ENCODE data around the gene BICDL2. TPM values are rescaled to one million over a fixed set of nuclear protein-coding genes. Genes with fewer than 3 reads are reported as not detected.

Gene BICDL2
- total and polyA plus RNA-seq, 8 donors: 48.9 to 325 (median 71.9) TPM

GRCh38 chr16:3013491-3013951 lies 23.2 kb downstream of the BICDL2 start:
- peaks cover 13 to 31% (median 20%) of the 10 kb centered on the region in 3 donors for H3K4me1 ChIP-seq
- H3K27me3 ChIP-seq: no peaks in the 10 kb centered on the region
- peak overlapping the region in 2 of 4 donors; percentile 55 to 70 for H3K27ac ChIP-seq
- intact Hi-C loops (cut with DNase I): no loop called here
- no peaks in the 10 kb centered on the region for H3K9me3 ChIP-seq
- FAIRE-seq: no peak
- no peak for DNase-seq
- 76 to 77% methylated on average over 27 of the region's 27 CpGs for WGBS, 2 donors
- no peaks in the 10 kb centered on the region for H3K36me3 ChIP-seq
- TF ChIP-seq, protein P1, sequence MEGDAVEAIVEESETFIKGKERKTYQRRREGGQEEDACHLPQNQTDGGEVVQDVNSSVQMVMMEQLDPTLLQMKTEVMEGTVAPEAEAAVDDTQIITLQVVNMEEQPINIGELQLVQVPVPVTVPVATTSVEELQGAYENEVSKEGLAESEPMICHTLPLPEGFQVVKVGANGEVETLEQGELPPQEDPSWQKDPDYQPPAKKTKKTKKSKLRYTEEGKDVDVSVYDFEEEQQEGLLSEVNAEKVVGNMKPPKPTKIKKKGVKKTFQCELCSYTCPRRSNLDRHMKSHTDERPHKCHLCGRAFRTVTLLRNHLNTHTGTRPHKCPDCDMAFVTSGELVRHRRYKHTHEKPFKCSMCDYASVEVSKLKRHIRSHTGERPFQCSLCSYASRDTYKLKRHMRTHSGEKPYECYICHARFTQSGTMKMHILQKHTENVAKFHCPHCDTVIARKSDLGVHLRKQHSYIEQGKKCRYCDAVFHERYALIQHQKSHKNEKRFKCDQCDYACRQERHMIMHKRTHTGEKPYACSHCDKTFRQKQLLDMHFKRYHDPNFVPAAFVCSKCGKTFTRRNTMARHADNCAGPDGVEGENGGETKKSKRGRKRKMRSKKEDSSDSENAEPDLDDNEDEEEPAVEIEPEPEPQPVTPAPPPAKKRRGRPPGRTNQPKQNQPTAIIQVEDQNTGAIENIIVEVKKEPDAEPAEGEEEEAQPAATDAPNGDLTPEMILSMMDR (IDR thresholded peaks at IDR 0.05): no peak
- ATAC-seq: no peak
- no peak overlapping the region for H3K4me3 ChIP-seq

DNA sequence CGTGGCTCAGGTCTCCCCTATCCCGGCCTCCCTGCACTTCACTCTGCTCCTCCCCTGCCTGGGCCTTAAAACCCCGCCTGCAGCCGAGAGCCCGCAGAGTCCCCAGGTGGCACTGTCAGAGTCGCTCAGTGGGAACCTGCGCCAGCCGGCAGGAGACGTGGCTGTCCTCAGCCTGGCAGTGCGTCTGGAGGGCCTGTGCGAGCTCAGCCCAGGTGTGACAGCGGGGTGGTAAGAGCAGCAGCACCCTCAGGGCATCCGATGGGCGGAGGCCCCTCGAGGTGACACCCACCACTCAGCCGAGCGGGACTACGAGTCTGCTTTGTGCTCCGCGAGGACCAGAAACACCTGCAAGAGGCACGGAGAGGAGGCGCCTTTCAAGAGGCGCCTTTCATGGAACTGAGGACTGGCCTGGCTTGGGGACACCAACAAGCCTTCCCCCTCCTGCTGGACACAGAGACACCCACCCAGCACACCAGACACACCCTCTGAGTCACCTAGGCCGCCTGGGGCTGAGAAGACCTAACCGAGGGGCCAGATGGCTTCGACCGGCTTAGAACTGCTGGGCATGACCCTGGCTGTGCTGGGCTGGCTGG lies 23.8 kb downstream of the BICDL2 start, which contains the start of gene CLDN9:
Gene CLDN9 (plus strand): TSS at position 96 of the 593 bp plus-strand sequence. CDS start 440 bp downstream, at position 536.
- whole genome bisulfite sequencing, 2 donors: 34 to 41% methylated on average over 26 to 27 of the region's 27 CpGs
- Histone ChIP-seq H3K9me3 (no peaks in the 10 kb centered on the region), H3K4me1 (peaks cover 19 to 32% (median 26%) of the 10 kb centered on the region in 3 donors), H3K4me3 (peak within 1 kb of the TSS in 1 of 4 donors; percentile 20), H3K36me3 (no peaks in the 10 kb centered on the region), H3K27me3 (no peaks in the 10 kb centered on the region), H3K27ac (peak within 1 kb of the TSS; percentile 22 to 70 (median 50))
- FAIRE-seq (no peak), ATAC-seq (peak; percentile 64 to 82 (median 78)), DNase-seq (peak in 5 of 6 donors; percentile 73 to 91 (median 83))
- intact Hi-C loops (cut with DNase I): no loop called here
- TF ChIP-seq, protein P1 (IDR thresholded peaks at IDR 0.05): no peak

GRCh38 chr16:3012246-3012645 lies 24.5 kb downstream of the BICDL2 start:
- H3K9me3 ChIP-seq: no peaks in the 10 kb centered on the region
- 12 to 22% methylated on average over 19 of the region's 19 CpGs for WGBS, 2 donors
- ATAC-seq: peak; percentile 20 to 54 (median 38)
- H3K4me1 ChIP-seq: peaks cover 25 to 39% (median 33%) of the 10 kb centered on the region in 3 donors
- DNase-seq: peak in 3 of 6 donors; percentile 55 to 74 (median 62)
- TF ChIP-seq, protein P1 (IDR thresholded peaks at IDR 0.05): no peak
- H3K27ac ChIP-seq: peak overlapping the region; percentile 22 to 70 (median 50)
- no peaks in the 10 kb centered on the region for H3K36me3 ChIP-seq
- intact Hi-C loops (cut with DNase I): no loop called here
- peak overlapping the region in 1 of 4 donors; percentile 20 for H3K4me3 ChIP-seq
- no peaks in the 10 kb centered on the region for H3K27me3 ChIP-seq
- FAIRE-seq: no peak

DNA sequence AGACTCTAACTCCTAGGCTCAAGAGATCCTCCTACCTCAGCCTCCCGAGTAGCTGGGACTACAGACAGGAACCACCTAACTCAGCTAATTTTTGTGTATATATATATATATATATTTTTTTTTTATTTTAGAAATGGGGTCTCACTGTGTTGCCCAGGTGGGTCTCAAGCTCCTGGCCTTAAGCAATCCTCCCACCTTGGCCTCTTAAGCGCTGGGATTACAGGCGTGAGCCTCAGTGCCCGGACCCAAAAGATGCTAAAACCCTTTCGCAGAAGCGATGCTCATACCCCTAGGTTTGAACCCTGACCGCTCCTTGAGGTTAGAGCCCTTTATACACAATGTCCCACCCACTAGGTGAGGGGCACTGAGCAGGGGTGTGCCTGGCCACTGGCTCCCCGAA lies 26.2 kb downstream of the BICDL2 start:
- ATAC-seq (no peak), FAIRE-seq (no peak), DNase-seq (no peak)
- no peaks in the 10 kb centered on the region for H3K9me3 ChIP-seq
- no peaks in the 10 kb centered on the region for H3K27me3 ChIP-seq
- WGBS, 2 donors: 90 to 96% methylated on average over 8 of the region's 8 CpGs
- TF ChIP-seq, protein P1 (IDR thresholded peaks at IDR 0.05): no peak
- H3K36me3 ChIP-seq: no peaks in the 10 kb centered on the region
- no peak overlapping the region for H3K4me3 ChIP-seq
- H3K4me1 ChIP-seq: peaks cover 41 to 56% (median 43%) of the 10 kb centered on the region in 3 donors
- H3K27ac ChIP-seq: peak overlapping the region in 3 of 4 donors; percentile 35 to 93 (median 80)
- intact Hi-C loops (cut with DNase I): no loop called here
